Chondrocyte (in vitro differentiated cells): Measurements from ENCODE around the gene OAS2. TPM values are rescaled to one million over a fixed set of nuclear protein-coding genes. Genes with fewer than 3 reads are reported as not detected.

Source experiments
- DNase-seq: peaks from one replicate; pipeline ENCODE4 v3.0.0; 2021; ENCODE audit warnings: mixed read lengths, low spot score
- H3K27ac Mint-ChIP-seq: one replicate; pipeline ENCODE4 v1.8.0; 2021; ENCODE audit warnings: mild to moderate bottlenecking, moderate library complexity, mixed read lengths; ENCODE audit not compliant: unreplicated experiment
- H3K27me3 Mint-ChIP-seq: 2 replicates; pipeline ENCODE4 v1.8.0; 2021; ENCODE audit warnings: low read depth, mixed read lengths
- H3K36me3 Mint-ChIP-seq: 2 replicates; pipeline ENCODE4 v1.8.0; 2021; ENCODE audit warnings: low read depth, mixed read lengths
- H3K4me1 Mint-ChIP-seq: 2 replicates; pipeline ENCODE4 v1.8.0; 2021; ENCODE audit warnings: low read depth, mild to moderate bottlenecking, mixed read lengths
- H3K4me3 Mint-ChIP-seq: one replicate; pipeline ENCODE4 v1.8.0; 2021; ENCODE audit warnings: mild to moderate bottlenecking, moderate library complexity, mixed read lengths; ENCODE audit not compliant: unreplicated experiment
- H3K9me3 Mint-ChIP-seq: 2 replicates; pipeline ENCODE4 v1.8.0; 2021; ENCODE audit warnings: low read depth, mixed read lengths
- total RNA-seq: library from RNA; stranded (reverse); gene quantifications from 3 replicates; pipeline ENCODE4 v1.2.1, GENCODE V29; 2021
- TF ChIP-seq, protein P1 (sequence below): fragments of 200-600 bp; sonication (generic); IDR thresholded peaks from 2 replicates; pipeline ENCODE4 v1.5.0; 2021; ENCODE audit warnings: antibody characterized with exemption, mild to moderate bottlenecking, moderate library complexity

OAS2 gene
- total RNA-seq, 1 donor from 2014 or later = 0.07 TPM

DNA sequence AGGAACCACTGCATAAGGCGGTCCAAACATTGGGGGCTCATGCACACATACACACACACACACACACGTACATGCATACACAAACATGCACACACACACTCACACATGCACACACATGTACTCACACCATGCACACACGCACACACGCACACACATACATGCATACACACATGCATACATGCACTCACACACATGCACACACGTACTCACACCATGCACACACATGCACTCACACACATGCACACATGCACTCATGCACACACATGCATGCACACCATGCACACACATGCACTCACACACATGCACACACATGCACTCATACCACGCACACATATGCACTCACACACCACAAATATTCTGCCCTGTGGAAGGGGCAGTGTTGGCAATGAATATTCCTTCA is 22.1 kb downstream of the OAS2 start:
- H3K27ac Mint-ChIP-seq = no peak overlapping the region

DNA sequence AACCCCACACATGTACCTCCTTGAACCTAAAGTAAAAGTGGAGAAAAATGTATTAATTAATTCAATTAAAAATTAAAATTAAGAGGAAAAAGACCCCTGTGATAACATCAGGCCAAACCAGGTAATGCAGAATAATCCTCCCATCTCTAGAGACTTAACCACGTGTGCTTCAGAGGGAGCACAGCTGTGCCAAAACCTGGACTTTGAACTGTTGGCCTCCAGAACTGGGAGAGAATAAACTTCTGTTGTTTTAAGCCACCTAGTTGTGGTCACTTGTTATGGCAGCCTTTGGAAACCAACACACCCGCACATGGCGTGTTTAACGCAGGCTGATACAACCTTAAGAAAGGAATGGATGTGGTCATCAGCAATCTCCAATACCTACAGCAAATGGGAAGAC is 23.8 kb downstream of the OAS2 start:
- Mint-ChIP-seq H3K4me1 (no peaks in the 10 kb centered on the region), H3K36me3 (no peaks in the 10 kb centered on the region), H3K27ac (no peak overlapping the region), H3K27me3 (peaks cover 33% of the 10 kb centered on the region), H3K9me3 (peaks cover 11% of the 10 kb centered on the region), H3K4me3 (no peak overlapping the region)
- DNase-seq = no peak
- TF ChIP-seq, protein P1, sequence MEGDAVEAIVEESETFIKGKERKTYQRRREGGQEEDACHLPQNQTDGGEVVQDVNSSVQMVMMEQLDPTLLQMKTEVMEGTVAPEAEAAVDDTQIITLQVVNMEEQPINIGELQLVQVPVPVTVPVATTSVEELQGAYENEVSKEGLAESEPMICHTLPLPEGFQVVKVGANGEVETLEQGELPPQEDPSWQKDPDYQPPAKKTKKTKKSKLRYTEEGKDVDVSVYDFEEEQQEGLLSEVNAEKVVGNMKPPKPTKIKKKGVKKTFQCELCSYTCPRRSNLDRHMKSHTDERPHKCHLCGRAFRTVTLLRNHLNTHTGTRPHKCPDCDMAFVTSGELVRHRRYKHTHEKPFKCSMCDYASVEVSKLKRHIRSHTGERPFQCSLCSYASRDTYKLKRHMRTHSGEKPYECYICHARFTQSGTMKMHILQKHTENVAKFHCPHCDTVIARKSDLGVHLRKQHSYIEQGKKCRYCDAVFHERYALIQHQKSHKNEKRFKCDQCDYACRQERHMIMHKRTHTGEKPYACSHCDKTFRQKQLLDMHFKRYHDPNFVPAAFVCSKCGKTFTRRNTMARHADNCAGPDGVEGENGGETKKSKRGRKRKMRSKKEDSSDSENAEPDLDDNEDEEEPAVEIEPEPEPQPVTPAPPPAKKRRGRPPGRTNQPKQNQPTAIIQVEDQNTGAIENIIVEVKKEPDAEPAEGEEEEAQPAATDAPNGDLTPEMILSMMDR = peak; percentile 31

More for the DNA sequence above, 22.1 kb downstream of the OAS2 start:
- H3K9me3 Mint-ChIP-seq = peaks cover 11% of the 10 kb centered on the region
- no peaks in the 10 kb centered on the region for H3K36me3 Mint-ChIP-seq
- H3K27me3 Mint-ChIP-seq = peaks cover 41% of the 10 kb centered on the region
- no peak for DNase-seq
- no peaks in the 10 kb centered on the region for H3K4me1 Mint-ChIP-seq
- H3K4me3 Mint-ChIP-seq = no peak overlapping the region
- TF ChIP-seq, protein P1 = no peak

DNA sequence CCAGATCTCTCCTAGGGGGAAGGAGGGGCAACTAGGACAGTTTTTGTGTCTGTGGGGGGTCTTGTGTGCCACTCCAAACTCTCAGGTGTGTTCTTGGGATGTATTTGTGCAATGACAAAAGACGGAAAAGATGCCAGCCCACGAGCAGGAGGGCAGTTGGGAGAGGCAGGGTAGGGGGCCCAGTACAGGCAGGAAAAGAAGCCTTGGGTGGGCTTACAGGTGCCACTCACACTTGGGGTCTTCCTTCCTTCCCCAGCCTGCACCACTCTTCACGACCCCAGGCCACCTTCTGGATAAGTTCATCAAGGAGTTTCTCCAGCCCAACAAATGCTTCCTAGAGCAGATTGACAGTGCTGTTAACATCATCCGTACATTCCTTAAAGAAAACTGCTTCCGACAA is 24.4 kb downstream of the OAS2 start:
- Mint-ChIP-seq H3K27me3 (peaks cover 29% of the 10 kb centered on the region), H3K4me3 (no peak overlapping the region), H3K4me1 (no peaks in the 10 kb centered on the region), H3K27ac (no peak overlapping the region), H3K36me3 (no peaks in the 10 kb centered on the region), H3K9me3 (peaks cover 6% of the 10 kb centered on the region)
- no peak for DNase-seq
- TF ChIP-seq, protein P1 = no peak

DNA sequence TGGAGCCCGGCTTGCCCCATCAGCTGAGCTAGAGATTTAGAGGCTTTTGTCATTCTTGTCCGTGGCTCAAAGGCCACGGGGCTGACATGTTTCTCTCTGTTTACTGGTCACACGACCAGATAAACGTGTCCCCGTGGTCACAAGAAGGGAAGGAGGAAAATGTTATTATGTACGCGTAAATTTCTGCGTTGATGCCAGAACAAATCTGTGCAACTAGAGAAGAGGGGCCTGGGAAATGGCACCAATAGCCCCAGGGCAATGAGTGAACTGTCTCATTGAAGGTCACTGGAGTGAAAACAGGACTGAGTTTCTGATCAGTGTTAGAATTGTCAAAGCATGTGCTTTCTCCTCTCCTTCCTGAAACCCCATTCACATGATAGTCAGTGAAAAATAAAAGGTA is 25.3 kb downstream of the OAS2 start:
- DNase-seq = no peak
- H3K4me3 Mint-ChIP-seq = no peak overlapping the region
- TF ChIP-seq, protein P1 = no peak
- peaks cover 31% of the 10 kb centered on the region for H3K27me3 Mint-ChIP-seq
- peaks cover 2% of the 10 kb centered on the region for H3K9me3 Mint-ChIP-seq
- H3K4me1 Mint-ChIP-seq = no peaks in the 10 kb centered on the region
- no peaks in the 10 kb centered on the region for H3K36me3 Mint-ChIP-seq
- no peak overlapping the region for H3K27ac Mint-ChIP-seq

DNA sequence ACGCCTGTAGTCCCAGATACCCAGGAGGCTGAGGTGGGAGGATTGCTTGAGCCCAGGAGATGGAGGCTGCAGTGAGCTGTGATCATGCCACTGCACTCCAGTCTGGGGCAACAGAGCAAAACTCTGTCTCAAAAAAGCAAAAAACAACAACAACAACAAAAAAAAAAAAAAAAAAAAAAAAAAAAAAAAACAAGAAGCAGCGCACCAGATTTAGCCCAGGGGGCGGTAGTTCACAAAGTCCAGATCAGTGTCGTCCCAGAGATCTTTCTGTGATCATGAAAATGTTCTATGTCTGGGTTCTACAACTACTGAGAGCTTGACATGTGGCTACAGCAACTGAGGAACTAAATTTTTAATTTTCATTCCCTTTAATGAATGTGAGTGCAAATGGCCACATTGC is 27.4 kb downstream of the OAS2 start:
- no peak for DNase-seq
- no peaks in the 10 kb centered on the region for H3K4me1 Mint-ChIP-seq
- TF ChIP-seq, protein P1 = peak; percentile 60
- no peaks in the 10 kb centered on the region for H3K36me3 Mint-ChIP-seq
- no peak overlapping the region for H3K4me3 Mint-ChIP-seq
- no peak overlapping the region for H3K27ac Mint-ChIP-seq
- no peaks in the 10 kb centered on the region for H3K9me3 Mint-ChIP-seq
- H3K27me3 Mint-ChIP-seq = peaks cover 43% of the 10 kb centered on the region
